H1 (cell line): Measurements from ENCODE around the gene JUP. TPM values are rescaled to one million over a fixed set of nuclear protein-coding genes. Genes with fewer than 3 reads are reported as not detected.

Experiments used
- CTCF ChIA-PET: fragments of 300-600 bp; sonication (Branson Sonifier 250); formaldehyde crosslinking; loops from one replicate; lab custom pipeline; 2021; ENCODE audit not compliant: partially characterized antibody; lab: Charles Lee
- POLR2A ChIA-PET: fragments of 300-600 bp; sonication (Branson Sonifier 250); formaldehyde crosslinking; loops from one replicate; lab custom pipeline; 2021; ENCODE audit warnings: inconsistent platforms; ENCODE audit not compliant: partially characterized antibody; lab: Charles Lee
- DNase-seq, 2 experiments: peaks; one replicate each; pipeline versions ENCODE4 v3.0.0 to v3.0.0-alpha.2; 2010 to 2022; ENCODE audit warnings: low spot score in 2 of 2, low read depth in 1 of 2, mixed read lengths in 1 of 2
- FAIRE-seq: peaks from 2 replicates; lab custom pipeline; 2011; peaks lifted over from hg19 to GRCh38; lab: Jason Lieb, UNC
- H2AFZ ChIP-seq: 2 replicates; pipeline ENCODE4 v1.8.1; 2012; ENCODE audit warnings: low read length, inconsistent platforms
- H2AK5ac ChIP-seq: 2 replicates; pipeline ENCODE4 v1.6.1; 2013; ENCODE audit warnings: low read depth, low read length
- H2BK120ac ChIP-seq: replicated peaks from 2 replicates; pipeline ENCODE3; 2013; ENCODE audit warnings: low read depth, low read length, inconsistent platforms
- H2BK12ac ChIP-seq: 2 replicates; pipeline ENCODE4 v1.6.1; 2013; ENCODE audit warnings: low read depth, low read length
- H2BK15ac ChIP-seq: 2 replicates; pipeline ENCODE4 v1.6.1; 2013; ENCODE audit warnings: low read length
- H2BK20ac ChIP-seq: 2 replicates; pipeline ENCODE4 v1.6.1; 2013; ENCODE audit warnings: low read length
- H2BK5ac ChIP-seq: 2 replicates; pipeline ENCODE4 v1.6.1; 2013; ENCODE audit warnings: low read depth, low read length
- H3K14ac ChIP-seq: 2 replicates; pipeline ENCODE4 v1.6.1; 2013; ENCODE audit warnings: inconsistent platforms; ENCODE audit not compliant: insufficient read length
- H3K18ac ChIP-seq: 2 replicates; pipeline ENCODE4 v1.6.1; 2013; ENCODE audit warnings: low read length; ENCODE audit errors: extremely low read depth
- H3K23ac ChIP-seq: 2 replicates; pipeline ENCODE4 v1.6.1; 2013; ENCODE audit warnings: inconsistent platforms; ENCODE audit not compliant: insufficient read length
- H3K23me2 ChIP-seq: 2 replicates; pipeline ENCODE4 v1.6.1; 2013; ENCODE audit warnings: low read depth, low read length
- H3K27ac ChIP-seq: 2 replicates; pipeline ENCODE4 v1.6.1; 2011; ENCODE audit warnings: low read depth, low read length, inconsistent platforms
- H3K27me3 ChIP-seq, 4 experiments: replicated peaks in 1 of 4; 1 replicate in 1 of 4; 2 replicates in 3 of 4; pipeline versions ENCODE4 v1.6.1 to v1.8.1; 2011 to 2013; ENCODE audit warnings: low read length in 3 of 4, mild to moderate bottlenecking in 3 of 4, inconsistent platforms in 2 of 4, mixed read lengths in 2 of 4, moderate library complexity in 1 of 4; ENCODE audit not compliant: control insufficient read depth in 3 of 4, insufficient read depth in 3 of 4; ENCODE audit errors: extremely low read depth in 1 of 4
- H3K36me3 ChIP-seq, 4 experiments: 2 replicates each; pipeline versions ENCODE4 v1.6.1 to v1.8.1; 2011 to 2013; ENCODE audit warnings: mild to moderate bottlenecking in 4 of 4, low read length in 3 of 4, moderate library complexity in 2 of 4, control low read depth in 1 of 4, inconsistent platforms in 1 of 4; ENCODE audit not compliant: insufficient read depth in 4 of 4, control insufficient read depth in 2 of 4
- H3K4ac ChIP-seq: replicated peaks from 2 replicates; pipeline ENCODE3; 2013; ENCODE audit warnings: low read length, low read depth, mixed read lengths, inconsistent platforms; ENCODE audit not compliant: insufficient read length
- H3K4me1 ChIP-seq, 4 experiments: replicated peaks in 1 of 4; 1 replicate in 1 of 4; 2 replicates in 3 of 4; pipeline versions ENCODE4 v1.6.1 to v1.8.1; 2011 to 2013; ENCODE audit warnings: low read length in 3 of 4, inconsistent platforms in 2 of 4, mixed read lengths in 1 of 4; ENCODE audit not compliant: insufficient read depth in 4 of 4, control insufficient read depth in 3 of 4
- H3K4me2 ChIP-seq, 2 experiments: 2 replicates each; pipeline versions ENCODE4 v1.6.1 to v1.8.1; 2011 to 2013; ENCODE audit warnings: low read depth in 2 of 2, low read length in 2 of 2, control low read depth in 1 of 2, inconsistent platforms in 1 of 2, mild to moderate bottlenecking in 1 of 2; ENCODE audit not compliant: insufficient read depth in 1 of 2
- H3K4me3 ChIP-seq, 4 experiments: fragments of 200-600, 300-600 bp in 1 of 4; sonication (generic), shearing (Covaris generic), sonication (Bioruptor Twin) in 1 of 4; 2 replicates each; pipeline versions ENCODE4 v1.5.1 to v1.8.1; 2011 to 2016; ENCODE audit warnings: low read length in 4 of 4, low read depth in 3 of 4, control low read depth in 2 of 4, inconsistent platforms in 2 of 4, mild to moderate bottlenecking in 2 of 4, mixed read lengths in 1 of 4, moderate library complexity in 1 of 4; ENCODE audit not compliant: insufficient read depth in 2 of 4; ENCODE audit errors: extremely low read depth in 1 of 4
- H3K56ac ChIP-seq: replicated peaks from 2 replicates; pipeline ENCODE3; 2013; ENCODE audit warnings: low read depth, mild to moderate bottlenecking, mixed read lengths, low read length, inconsistent platforms; ENCODE audit not compliant: insufficient read length
- H3K79me1 ChIP-seq: 2 replicates; pipeline ENCODE4 v1.6.1; 2013; ENCODE audit warnings: low read depth, low read length, control low read depth
- H3K79me2 ChIP-seq, 2 experiments: 2 replicates each; pipeline versions ENCODE4 v1.6.1 to v1.8.1; 2012 to 2013; ENCODE audit warnings: low read length in 2 of 2, mild to moderate bottlenecking in 2 of 2, inconsistent platforms in 1 of 2; ENCODE audit not compliant: insufficient read depth in 2 of 2, control insufficient read depth in 1 of 2
- H3K9ac ChIP-seq, 4 experiments: replicated peaks in 1 of 4; 1 replicate in 1 of 4; 2 replicates in 3 of 4; pipeline versions ENCODE4 v1.6.1 to v1.8.1; 2011 to 2013; ENCODE audit warnings: low read depth in 3 of 4, low read length in 3 of 4, control low read depth in 2 of 4, mild to moderate bottlenecking in 2 of 4, moderate library complexity in 2 of 4, inconsistent platforms in 1 of 4; ENCODE audit errors: extremely low read depth in 1 of 4
- H3K9me3 ChIP-seq, 2 experiments: 2 replicates each; pipeline versions ENCODE4 v1.6.1 to v1.8.1; 2012 to 2013; ENCODE audit warnings: mild to moderate bottlenecking in 2 of 2, moderate library complexity in 2 of 2, control low read depth in 1 of 2, inconsistent platforms in 1 of 2, low read depth in 1 of 2, low read length in 1 of 2, mixed read lengths in 1 of 2; ENCODE audit not compliant: insufficient read depth in 2 of 2
- H4K20me1 ChIP-seq, 2 experiments: replicated peaks in 1 of 2; 2 replicates each; pipeline versions ENCODE3 to v1.8.1; 2011 to 2013; ENCODE audit warnings: inconsistent platforms in 2 of 2, low read length in 2 of 2, mild to moderate bottlenecking in 1 of 2; ENCODE audit not compliant: insufficient read depth in 2 of 2, control insufficient read depth in 1 of 2
- H4K5ac ChIP-seq: 2 replicates; pipeline ENCODE4 v1.6.1; 2013; ENCODE audit warnings: low read length, low read depth, mixed read lengths, inconsistent platforms; ENCODE audit not compliant: insufficient read length
- H4K8ac ChIP-seq: 2 replicates; pipeline ENCODE4 v1.8.0; 2013; ENCODE audit warnings: mild to moderate bottlenecking, moderate library complexity, low read length, inconsistent platforms; ENCODE audit not compliant: insufficient read depth; ENCODE audit errors: extremely low read depth
- H4K91ac ChIP-seq: replicated peaks from 2 replicates; pipeline ENCODE3; 2013; ENCODE audit warnings: low read length, mixed read lengths, inconsistent platforms; ENCODE audit not compliant: insufficient read length
- BACH1 ChIP-seq: IDR thresholded peaks from 2 replicates; pipeline ENCODE4 v1.6.1; 2012; ENCODE audit warnings: low read length, improper control_type of control experiment
- CBX5 ChIP-seq: fragments of 300-800, 300-1000 bp; sonication (generic); IDR thresholded peaks from 2 replicates; pipeline ENCODE4 v1.7.1; 2016; ENCODE audit warnings: antibody characterized with exemption, low read length, low read depth
- CHD2 ChIP-seq: IDR thresholded peaks from 2 replicates; pipeline ENCODE4 v1.6.1; 2012; ENCODE audit warnings: low read length, improper control_type of control experiment
- EGR1 ChIP-seq: IDR thresholded peaks from 2 replicates; pipeline ENCODE4 v1.6.1; 2011; ENCODE audit warnings: low read depth, low read length, borderline replicate concordance
- GABPA ChIP-seq: IDR thresholded peaks from 2 replicates; pipeline ENCODE4 v1.6.1; 2011; ENCODE audit warnings: mild to moderate bottlenecking, low read length, moderate library complexity, borderline replicate concordance; ENCODE audit not compliant: insufficient read depth
- KDM1A ChIP-seq: fragments of 200-600, 300-600 bp; sonication (generic); IDR thresholded peaks from 2 replicates; pipeline ENCODE4 v1.7.1; 2016; ENCODE audit warnings: mild to moderate bottlenecking, low read length, borderline replicate concordance
- POLR2AphosphoS5 ChIP-seq: IDR thresholded peaks from 2 replicates; pipeline ENCODE4 v1.6.1; 2011; ENCODE audit warnings: low read depth, low read length
- RXRA ChIP-seq: IDR thresholded peaks from 2 replicates; pipeline ENCODE4 v1.6.1; 2011; ENCODE audit warnings: low read depth, mild to moderate bottlenecking, low read length, moderate library complexity; ENCODE audit not compliant: insufficient read depth
- WGBS, 2 experiments: shearing (Covaris generic) in 1 of 2; methylation state at CpG; one replicate each; pipeline versions ENCODE4 v1.1.6 to v1.1.7; 2013 to 2015; ENCODE audit warnings: low lambda C conversion rate in 2 of 2, mixed read lengths in 2 of 2, inconsistent platforms in 1 of 2, low coverage in 1 of 2, missing lambda C conversion rate in 1 of 2; ENCODE audit not compliant: insufficient replicate concordance in 2 of 2, insufficient coverage in 1 of 2, insufficient read length in 1 of 2; ENCODE audit errors: extremely low coverage in 1 of 2, missing lambda C conversion rate in 1 of 2; 5-methylcytosine and 5-hydroxymethylcytosine counted together
- polyA plus RNA-seq, 7 experiments: library from polyadenylated mRNA; depleted of rRNA in 3 of 7; stranded (reverse) in 5 of 7; unstranded in 2 of 7; fragments of >200 nt in 5 of 7; fragments of 200-250 nt in 2 of 7; gene quantifications; 1 replicate in 5 of 7; 2 replicates in 1 of 7; 4 replicates in 1 of 7; pipeline versions ENCODE4 v1.2.1 to v1.2.3, GENCODE V29; 2011 to 2013; ENCODE audit warnings: missing spikeins in 2 of 7, mixed read lengths in 2 of 7
- total RNA-seq: library from RNA; stranded (reverse); fragmentation: NEBNext Ultra II Directional; extraction: Animal tissue kit (Norgen Biotek cat#: 25700); gene quantifications from 2 replicates; pipeline ENCODE4 v1.2.1, GENCODE V29; 2021
- TF ChIP-seq, protein P1 (sequence below): IDR thresholded peaks from 2 replicates; pipeline ENCODE4 v1.6.1; 2012; ENCODE audit warnings: low read length, inconsistent platforms

JUP gene
- total and polyA plus RNA-seq, 2 of the 8 experiments (the other 6 are each of a cell fraction or from before 2014, with no cell fraction given): 62.8 to 102 TPM

DNA sequence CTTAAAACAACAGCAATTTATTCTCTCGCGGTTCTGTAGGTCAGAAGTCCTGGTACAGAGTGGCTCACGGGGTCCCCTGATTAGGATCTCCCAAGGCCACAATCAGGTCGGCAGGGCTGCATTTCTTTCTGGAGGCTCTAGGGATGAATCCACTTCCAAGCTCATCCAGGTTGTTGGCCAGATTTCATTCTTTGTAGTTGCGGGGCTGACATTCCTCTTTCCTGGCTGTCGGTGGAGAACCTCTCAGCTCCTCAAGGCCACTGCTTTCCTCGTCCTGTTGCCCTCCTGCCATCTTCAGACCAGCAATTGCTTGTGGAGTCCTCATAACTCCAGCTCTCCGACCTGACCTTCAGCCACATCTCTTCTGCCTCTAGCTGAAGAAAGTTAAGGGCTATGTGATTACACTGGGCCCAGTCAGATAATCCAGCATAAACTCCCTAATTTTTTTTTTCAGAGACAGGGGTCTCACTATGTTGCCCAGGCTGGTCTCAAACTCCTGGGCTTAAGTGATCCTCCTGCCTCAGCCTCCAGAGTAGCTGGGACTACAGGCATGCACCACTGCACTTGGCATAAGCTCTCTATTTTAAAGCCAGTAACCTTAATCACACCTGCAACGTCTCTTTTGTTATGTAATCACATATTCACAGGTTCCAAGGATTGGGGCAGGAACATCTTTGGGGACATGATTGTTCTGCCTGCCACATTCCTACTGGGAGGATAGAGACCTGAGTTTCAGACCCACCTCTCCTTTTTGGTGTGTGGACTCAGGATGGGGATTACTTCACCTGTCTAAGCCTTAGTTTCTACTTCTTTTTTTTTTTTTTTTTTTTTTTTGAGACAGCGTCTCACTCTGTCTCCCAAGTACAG lies 78.5 kb downstream of the JUP start:
- no peak overlapping the region for H2AK5ac ChIP-seq
- H4K91ac ChIP-seq: no peak overlapping the region
- H3K79me2 ChIP-seq: no peaks in the 10 kb centered on the region
- no peak for DNase-seq
- peaks cover 15 to 80% (median 70%) of the 10 kb centered on the region in 4 experiments for H3K27me3 ChIP-seq
- WGBS, 2 experiments: 72% methylated on average over 9 of the region's 10 CpGs; no CpG with 5 or more reads in 1 of the 2 experiments
- H3K4me2 ChIP-seq: no peak overlapping the region
- no peak overlapping the region for H3K4ac ChIP-seq
- no peak overlapping the region for H2AFZ ChIP-seq
- no peak overlapping the region for H3K14ac ChIP-seq
- H2BK5ac ChIP-seq: no peak overlapping the region
- no peak overlapping the region for H3K4me3 ChIP-seq
- H2BK15ac ChIP-seq: peak overlapping the region; percentile 61; the same call in 1 of the 2 replicates
- H3K56ac ChIP-seq: no peak overlapping the region
- no peak overlapping the region for H3K23ac ChIP-seq
- peak; percentile 42 for FAIRE-seq
- peaks cover 6 to 18% (median 10%) of the 10 kb centered on the region in 4 experiments for H3K4me1 ChIP-seq
- H3K79me1 ChIP-seq: no peaks in the 10 kb centered on the region
- CTCF ChIA-PET: interaction anchor here (0.8 to 4.0 kb wide), 7 partner anchors 11 to 159 kb away, joined by 3 to 26 read pairs (median 4); no protein-coding TSS in a partner anchor
- H3K9ac ChIP-seq: no peak overlapping the region
- no peaks in the 10 kb centered on the region; the same call in 1 of the 2 replicates for H3K23me2 ChIP-seq
- H2BK12ac ChIP-seq: no peak overlapping the region
- H3K27ac ChIP-seq: no peak overlapping the region
- no peaks in the 10 kb centered on the region for H3K36me3 ChIP-seq
- H2BK120ac ChIP-seq: no peak overlapping the region
- H4K8ac ChIP-seq: no peak overlapping the region
- POLR2A ChIA-PET: interaction anchor here (0.8 to 22.1 kb wide), 5 partner anchors 10 to 157 kb away, joined by 3 to 378 read pairs (median 4); partner anchors contain the start of genes EIF1 and KLHL11
- H4K20me1 ChIP-seq: peaks cover 2 to 6% of the 10 kb centered on the region in 2 experiments
- H3K18ac ChIP-seq: no peak overlapping the region
- H2BK20ac ChIP-seq: no peak overlapping the region
- no peak overlapping the region for H4K5ac ChIP-seq
- H3K9me3 ChIP-seq: peaks cover 2 to 3% of the 10 kb centered on the region in 2 experiments; a peak in 2 of 4 replicates
- TF ChIP-seq GABPA (no peak), POLR2AphosphoS5 (peak; percentile 80), RXRA (no peak), CHD2 (no peak), CBX5 (no peak), EGR1 (no peak), KDM1A (peak; percentile 88; the same call in 1 of the 2 replicates), BACH1 (no peak)
- TF ChIP-seq, protein P1, sequence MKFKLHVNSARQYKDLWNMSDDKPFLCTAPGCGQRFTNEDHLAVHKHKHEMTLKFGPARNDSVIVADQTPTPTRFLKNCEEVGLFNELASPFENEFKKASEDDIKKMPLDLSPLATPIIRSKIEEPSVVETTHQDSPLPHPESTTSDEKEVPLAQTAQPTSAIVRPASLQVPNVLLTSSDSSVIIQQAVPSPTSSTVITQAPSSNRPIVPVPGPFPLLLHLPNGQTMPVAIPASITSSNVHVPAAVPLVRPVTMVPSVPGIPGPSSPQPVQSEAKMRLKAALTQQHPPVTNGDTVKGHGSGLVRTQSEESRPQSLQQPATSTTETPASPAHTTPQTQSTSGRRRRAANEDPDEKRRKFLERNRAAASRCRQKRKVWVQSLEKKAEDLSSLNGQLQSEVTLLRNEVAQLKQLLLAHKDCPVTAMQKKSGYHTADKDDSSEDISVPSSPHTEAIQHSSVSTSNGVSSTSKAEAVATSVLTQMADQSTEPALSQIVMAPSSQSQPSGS: no peak
